DMS153 treated with DMSO at 0.1 percent for 48 hours (cell line): ENCODE data around the gene COG5.
"Not testable (repeated sequence)": the region's sequence is repeated elsewhere in the genome, so short reads cannot be mapped to it uniquely, and the experiment has no call there.

Source experiments
- DNase-seq: peaks from one replicate; lab custom pipeline; 2025; ENCODE audit not compliant: unreplicated experiment; lab: John Stamatoyannopoulos, UW

COG5 gene

GRCh38 chr7:107286751-107287621 lies 276.7 kb downstream of the COG5 start:
- DNase-seq = no peak

GRCh38 chr7:107284911-107285479 lies 278.7 kb downstream of the COG5 start:
- no peak for DNase-seq

- DNase-seq = no peak
Measured at GRCh38 chr7:107277331-107277730, 286.4 kb downstream of the COG5 start.

- DNase-seq = no peak
Measured at GRCh38 chr7:107276220-107276827, 287.4 kb downstream of the COG5 start.

- no peak for DNase-seq
Measured at GRCh38 chr7:107274506-107274905, 289.2 kb downstream of the COG5 start.

- DNase-seq = no peak
Measured at GRCh38 chr7:107269790-107270189, 293.9 kb downstream of the COG5 start.

- no peak for DNase-seq
Measured at GRCh38 chr7:107268594-107268993, 295.1 kb downstream of the COG5 start.

- no peak for DNase-seq
Measured at GRCh38 chr7:107267138-107267537, 296.6 kb downstream of the COG5 start.

- no peak for DNase-seq
Measured at GRCh38 chr7:107264723-107265122, 299.0 kb downstream of the COG5 start.

- no peak for DNase-seq
Measured at GRCh38 chr7:107262857-107263256, 300.9 kb downstream of the COG5 start.

GRCh38 chr7:107258737-107259136 lies 305.0 kb downstream of the COG5 start:
- no peak for DNase-seq

- no peak for DNase-seq
Measured at GRCh38 chr7:107255602-107256001, 308.1 kb downstream of the COG5 start.

- no peak for DNase-seq
Measured at GRCh38 chr7:107254398-107254985, 309.2 kb downstream of the COG5 start.

GRCh38 chr7:107253599-107253998 lies 310.1 kb downstream of the COG5 start:
- no peak for DNase-seq

- DNase-seq = no peak
Measured at GRCh38 chr7:107251963-107252362, 311.8 kb downstream of the COG5 start.

GRCh38 chr7:107248551-107249316 lies 315.0 kb downstream of the COG5 start:
- DNase-seq = no peak

- not testable (repeated sequence) for DNase-seq
Measured at GRCh38 chr7:107246836-107247235, 316.9 kb downstream of the COG5 start.

GRCh38 chr7:107244613-107245012 lies 319.1 kb downstream of the COG5 start:
- DNase-seq = no peak

GRCh38 chr7:107242267-107242666 lies 321.5 kb downstream of the COG5 start:
- DNase-seq = no peak

- no peak for DNase-seq
Measured at GRCh38 chr7:107237451-107237850, 326.3 kb downstream of the COG5 start.

GRCh38 chr7:107236862-107237261 lies 326.9 kb downstream of the COG5 start:
- no peak for DNase-seq
